AG04450 (cell line): Measurements from ENCODE around the gene TDO2. TPM values are rescaled to one million over a fixed set of nuclear protein-coding genes. Genes with fewer than 3 reads are reported as not detected.
"Not testable (repeated sequence)": the region's sequence is repeated elsewhere in the genome, so short reads cannot be mapped to it uniquely, and the experiment has no call there.

ENCODE experiments used
- CTCF ChIA-PET: fragments of 300-600, 350-600 bp; formaldehyde crosslinking; extraction: SDS; loops from one replicate; lab custom pipeline; 2022; ENCODE audit warnings: antibody characterized with exemption, inconsistent platforms; lab: Charles Lee
- POLR2A ChIA-PET: fragments of 350-600 bp; formaldehyde crosslinking; extraction: SDS; loops from one replicate; lab custom pipeline; 2021; ENCODE audit warnings: antibody characterized with exemption, inconsistent platforms; lab: Yijun Ruan, JAX
- DNase-seq: peaks from one replicate; pipeline ENCODE4 v3.0.0-alpha.2; 2011; ENCODE audit warnings: low read depth, low spot score
- H3K27ac ChIP-seq: one replicate; pipeline ENCODE4 v1.5.1; 2012; ENCODE audit warnings: low read depth, low read length, control low read depth
- H3K27me3 ChIP-seq: one replicate; pipeline ENCODE4 v1.6.0; 2012; ENCODE audit warnings: low read length; ENCODE audit not compliant: control insufficient read depth, insufficient read depth
- H3K4me3 ChIP-seq: 2 replicates; pipeline ENCODE4 v1.5.1; 2011; ENCODE audit warnings: mild to moderate bottlenecking, low read depth, low read length, control low read depth
- H3K9me3 ChIP-seq: 2 replicates; pipeline ENCODE4 v1.5.1; 2012; ENCODE audit warnings: low read length; ENCODE audit not compliant: control insufficient read depth, insufficient read depth
- polyA plus RNA-seq: library from polyadenylated mRNA; depleted of rRNA; stranded (reverse); fragments of >200 nt; gene quantifications from 2 replicates; pipeline ENCODE4 v1.2.3, GENCODE V29; 2011
- TF ChIP-seq, protein P1 (sequence below): IDR thresholded peaks from 2 replicates; pipeline ENCODE4 v1.5.1; 2011; ENCODE audit warnings: low read depth, low read length, control low read depth, inconsistent platforms

TDO2 gene
- polyA plus RNA-seq, 1 experiment: 0.84 TPM

DNA sequence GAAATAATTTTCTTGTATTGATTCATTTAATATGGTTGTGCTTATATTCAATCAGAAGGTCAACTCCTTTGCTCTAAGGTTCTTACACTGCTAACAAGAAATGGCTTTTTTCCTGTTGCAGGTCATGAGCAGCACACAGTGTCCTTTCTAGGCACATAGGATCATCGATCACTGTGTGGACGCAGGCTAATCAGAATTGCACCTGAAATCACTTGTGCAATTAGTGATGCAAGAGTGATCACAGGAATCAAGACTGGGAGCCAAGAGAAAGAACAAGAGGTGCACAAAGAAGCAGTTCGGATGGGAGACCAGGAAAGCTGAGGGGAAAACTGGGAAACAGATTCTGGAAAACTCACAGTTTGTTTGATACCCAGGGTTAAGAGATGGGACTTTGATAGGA is 21.1 kb downstream of the TDO2 start:
- CTCF ChIA-PET: no interaction called here
- TF ChIP-seq, protein P1, sequence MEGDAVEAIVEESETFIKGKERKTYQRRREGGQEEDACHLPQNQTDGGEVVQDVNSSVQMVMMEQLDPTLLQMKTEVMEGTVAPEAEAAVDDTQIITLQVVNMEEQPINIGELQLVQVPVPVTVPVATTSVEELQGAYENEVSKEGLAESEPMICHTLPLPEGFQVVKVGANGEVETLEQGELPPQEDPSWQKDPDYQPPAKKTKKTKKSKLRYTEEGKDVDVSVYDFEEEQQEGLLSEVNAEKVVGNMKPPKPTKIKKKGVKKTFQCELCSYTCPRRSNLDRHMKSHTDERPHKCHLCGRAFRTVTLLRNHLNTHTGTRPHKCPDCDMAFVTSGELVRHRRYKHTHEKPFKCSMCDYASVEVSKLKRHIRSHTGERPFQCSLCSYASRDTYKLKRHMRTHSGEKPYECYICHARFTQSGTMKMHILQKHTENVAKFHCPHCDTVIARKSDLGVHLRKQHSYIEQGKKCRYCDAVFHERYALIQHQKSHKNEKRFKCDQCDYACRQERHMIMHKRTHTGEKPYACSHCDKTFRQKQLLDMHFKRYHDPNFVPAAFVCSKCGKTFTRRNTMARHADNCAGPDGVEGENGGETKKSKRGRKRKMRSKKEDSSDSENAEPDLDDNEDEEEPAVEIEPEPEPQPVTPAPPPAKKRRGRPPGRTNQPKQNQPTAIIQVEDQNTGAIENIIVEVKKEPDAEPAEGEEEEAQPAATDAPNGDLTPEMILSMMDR: no peak
- POLR2A ChIA-PET: no interaction called here
- H3K4me3 ChIP-seq: no peak overlapping the region
- H3K27ac ChIP-seq: no peak overlapping the region
- H3K9me3 ChIP-seq: no peaks in the 10 kb centered on the region
- DNase-seq: no peak
- no peaks in the 10 kb centered on the region for H3K27me3 ChIP-seq

DNA sequence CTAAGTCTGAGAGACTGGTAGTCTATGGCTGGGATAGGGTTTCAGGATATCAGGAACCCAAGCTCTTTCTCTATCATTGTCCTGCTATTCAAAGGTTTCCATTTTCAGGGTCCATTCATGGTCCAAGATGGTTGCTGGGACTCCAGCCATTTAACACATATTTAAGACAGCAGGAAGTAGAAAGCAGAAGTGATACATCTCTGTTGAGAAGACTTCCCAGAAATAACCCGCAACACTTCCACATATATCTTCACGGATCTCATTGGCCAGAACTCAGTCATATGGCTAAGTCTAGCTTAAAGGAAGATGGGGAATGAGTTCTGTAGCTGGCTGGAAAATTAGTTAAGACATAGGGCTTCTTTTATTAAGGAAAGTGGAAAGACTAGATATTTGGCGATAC is 26.3 kb downstream of the TDO2 start:
- no peak for DNase-seq
- TF ChIP-seq, protein P1: no peak
- Histone ChIP-seq H3K27me3 (no peaks in the 10 kb centered on the region), H3K9me3 (no peaks in the 10 kb centered on the region), H3K27ac (no peak overlapping the region), H3K4me3 (no peak overlapping the region)
- POLR2A ChIA-PET: no interaction called here
- CTCF ChIA-PET: no interaction called here

DNA sequence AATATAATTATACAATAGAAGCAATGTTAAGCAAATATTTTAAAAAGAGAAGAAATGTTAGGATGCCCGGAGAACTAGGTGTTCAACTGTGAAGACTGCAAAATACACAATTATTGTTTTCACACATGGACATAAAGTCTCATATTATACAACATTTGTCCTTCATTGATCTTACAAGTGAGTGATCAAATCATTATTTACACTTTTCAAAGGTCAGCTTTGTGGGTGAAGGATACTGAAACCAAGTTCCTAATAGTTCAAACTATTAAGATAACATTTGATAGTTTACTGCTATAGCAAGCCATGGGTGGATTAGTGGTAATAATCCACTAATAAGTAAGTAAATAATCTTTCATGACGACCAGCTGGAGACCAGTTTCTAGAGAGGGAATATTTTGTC is 26.8 kb downstream of the TDO2 start:
- TF ChIP-seq, protein P1: no peak
- no peak for DNase-seq
- ChIA-PET POLR2A (no interaction called here), CTCF (no interaction called here)
- H3K27me3 ChIP-seq: no peaks in the 10 kb centered on the region
- H3K9me3 ChIP-seq: no peaks in the 10 kb centered on the region
- H3K4me3 ChIP-seq: no peak overlapping the region
- no peak overlapping the region for H3K27ac ChIP-seq

DNA sequence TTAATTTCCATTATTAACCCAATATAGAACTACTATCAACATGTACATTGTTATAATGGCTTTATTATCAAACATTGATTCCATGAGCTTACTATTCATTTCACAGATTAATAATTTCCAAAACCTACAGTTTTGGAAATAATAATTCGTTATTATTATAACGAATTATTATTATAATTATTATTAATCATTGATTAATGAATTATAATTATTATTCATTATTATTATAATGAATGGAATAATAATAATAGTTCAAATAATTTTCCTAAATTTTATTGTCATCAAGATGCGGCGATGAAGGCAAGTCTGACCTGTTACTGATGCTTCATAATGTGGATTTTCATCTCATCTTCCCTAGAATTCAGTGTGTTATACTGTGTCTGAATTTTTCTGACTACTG is 28.1 kb downstream of the TDO2 start:
- POLR2A ChIA-PET: no interaction called here
- Histone ChIP-seq H3K27me3 (no peaks in the 10 kb centered on the region), H3K9me3 (no peaks in the 10 kb centered on the region), H3K4me3 (no peak overlapping the region), H3K27ac (no peak overlapping the region)
- TF ChIP-seq, protein P1: no peak
- CTCF ChIA-PET: no interaction called here
- DNase-seq: no peak

DNA sequence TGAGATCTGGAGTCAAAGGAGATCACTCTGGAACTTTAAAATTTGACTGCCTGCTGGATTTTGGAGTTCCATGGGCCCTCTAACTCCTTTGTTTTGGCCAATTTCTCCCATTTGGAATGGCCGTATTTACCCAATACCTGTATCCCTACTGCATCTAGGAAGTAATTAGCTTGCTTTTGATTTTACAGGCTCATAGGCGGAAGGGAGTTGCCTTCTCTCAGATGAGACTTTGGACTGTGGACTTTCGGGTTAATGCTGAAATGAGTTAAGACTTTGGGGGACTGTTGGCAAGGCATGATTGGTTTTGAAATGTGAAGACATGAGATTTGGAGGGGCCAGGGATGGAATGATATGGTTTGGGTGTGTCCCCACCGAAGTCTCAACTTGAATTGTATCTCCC is 31.1 kb downstream of the TDO2 start:
- CTCF ChIA-PET: not testable (repeated sequence)

More for the DNA sequence above, 31.1 kb downstream of the TDO2 start:
- H3K27me3 ChIP-seq, H3K9me3 ChIP-seq, H3K27ac ChIP-seq, DNase-seq, H3K4me3 ChIP-seq, POLR2A ChIA-PET: not testable (repeated sequence)
